ENCODE measurements around the gene VGF.

The VGF gene

DNA sequence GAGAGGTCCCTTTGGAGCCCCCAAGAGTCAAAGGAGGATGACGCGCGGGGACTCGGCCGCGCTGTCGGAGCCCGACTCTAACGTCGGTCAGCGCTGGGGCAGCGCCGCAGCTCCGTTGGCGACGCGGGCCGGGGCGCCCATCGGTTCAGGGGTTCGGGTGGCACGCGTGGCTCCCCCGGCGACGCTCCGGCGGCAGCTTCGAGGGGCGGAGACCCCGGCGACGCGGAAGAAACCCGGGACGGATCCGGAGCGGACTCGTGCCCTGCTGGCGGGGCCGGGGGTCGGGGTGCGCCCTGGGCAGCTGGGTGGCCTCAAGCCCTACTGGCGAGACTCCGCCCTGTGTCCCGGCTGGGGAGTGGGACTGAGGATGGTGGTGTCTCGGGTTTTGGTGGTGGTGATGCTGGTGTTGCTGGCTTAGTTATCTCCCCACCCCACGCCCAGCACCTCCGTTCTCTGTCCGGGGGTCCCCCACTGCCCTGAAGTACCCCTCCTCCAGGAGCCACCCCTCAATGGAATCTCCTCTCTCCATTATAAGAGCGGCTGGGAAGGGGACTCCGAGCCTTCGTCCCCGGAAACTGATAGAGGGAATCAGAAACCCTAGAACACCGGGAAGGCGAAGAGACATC lies 14.9 kb upstream of the VGF start, which contains the start of gene NAT16:
Gene NAT16 (minus strand): TSS at position 164 of the 626 bp plus-strand sequence. CDS start 5,486 bp downstream, outside the sequence.
- no peak for DNase-seq

DNA sequence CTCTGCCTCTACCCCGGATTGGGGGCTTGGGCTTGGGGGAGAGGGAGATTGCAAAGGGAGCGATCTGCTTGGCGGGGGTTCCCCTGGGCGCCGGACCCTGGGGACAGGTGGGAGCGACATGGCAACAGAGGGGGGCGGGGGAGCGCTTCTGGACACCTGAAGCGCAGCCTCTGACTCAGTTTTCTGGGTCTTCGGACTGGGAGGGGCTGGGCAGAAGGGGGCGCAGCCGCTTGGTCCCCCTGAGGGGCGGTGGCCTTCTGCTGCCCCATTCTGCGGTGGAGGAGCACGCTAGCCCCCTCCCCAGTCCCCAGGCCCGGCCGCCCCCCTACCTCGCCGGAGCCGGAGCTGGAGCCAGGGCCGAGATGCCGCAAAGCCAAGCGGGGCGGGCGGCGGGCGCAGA lies 14.3 kb upstream of the VGF start:
- no peak for DNase-seq

DNA sequence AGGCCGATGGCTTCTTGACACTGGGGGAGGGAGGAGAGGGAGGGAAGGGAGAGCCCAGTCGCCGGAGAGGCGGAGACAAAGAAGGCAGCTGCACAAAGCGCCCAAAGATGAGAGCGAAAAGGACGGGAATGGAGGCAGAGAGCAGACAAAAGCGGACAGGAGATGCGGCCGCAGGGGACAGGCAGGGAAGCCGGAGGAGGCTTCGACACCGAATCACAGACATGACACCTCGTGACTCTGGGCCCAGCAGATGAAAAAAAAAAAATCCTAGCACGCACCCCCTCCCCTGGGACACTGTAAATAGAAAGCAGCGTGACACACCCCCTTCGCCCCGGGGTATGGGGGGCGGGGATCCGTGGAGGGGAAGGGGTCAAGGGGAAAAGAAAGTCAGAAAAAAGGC lies 13.7 kb upstream of the VGF start:
- peak; percentile 81 for DNase-seq

DNA sequence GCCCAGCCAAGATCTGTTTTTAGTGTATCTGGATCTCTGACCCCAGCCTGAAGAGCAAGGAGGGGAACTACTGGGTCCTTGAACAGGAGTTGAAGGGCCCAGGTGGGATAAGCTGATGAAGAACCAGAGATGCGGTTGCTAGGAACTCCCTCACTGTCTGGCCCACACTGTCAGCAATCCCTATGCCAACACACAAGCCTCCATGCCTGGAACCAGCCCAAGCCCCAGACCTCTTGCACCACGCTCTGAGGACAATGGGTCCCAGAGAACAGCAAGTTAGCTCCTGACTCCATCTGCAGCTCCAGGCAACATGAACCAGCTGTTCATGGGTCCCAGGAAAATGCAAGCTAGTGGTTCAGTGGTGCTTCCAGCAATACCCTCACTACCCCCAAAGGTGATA lies 12.3 kb upstream of the VGF start:
- DNase-seq = no peak

DNA sequence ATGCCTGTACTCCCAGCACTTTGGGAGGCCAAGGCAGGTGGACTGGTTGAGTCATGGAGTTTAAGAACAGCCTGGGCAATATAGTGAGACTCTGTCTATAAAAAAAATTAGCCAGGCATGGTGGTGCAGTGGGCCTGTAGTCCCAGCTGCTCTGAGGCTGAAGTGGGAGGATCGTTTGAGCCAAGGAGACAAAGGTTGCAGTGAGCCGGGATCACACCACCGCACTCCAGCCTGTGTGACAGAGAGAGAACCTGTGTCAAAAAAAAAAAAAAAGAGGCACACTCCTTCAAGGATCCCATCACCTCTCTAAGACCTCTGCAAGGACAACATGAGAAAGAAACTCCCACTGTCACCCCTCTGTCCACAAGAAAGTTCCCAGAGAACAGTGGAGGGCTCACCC lies 10.3 kb upstream of the VGF start:
- no peak for DNase-seq

DNA sequence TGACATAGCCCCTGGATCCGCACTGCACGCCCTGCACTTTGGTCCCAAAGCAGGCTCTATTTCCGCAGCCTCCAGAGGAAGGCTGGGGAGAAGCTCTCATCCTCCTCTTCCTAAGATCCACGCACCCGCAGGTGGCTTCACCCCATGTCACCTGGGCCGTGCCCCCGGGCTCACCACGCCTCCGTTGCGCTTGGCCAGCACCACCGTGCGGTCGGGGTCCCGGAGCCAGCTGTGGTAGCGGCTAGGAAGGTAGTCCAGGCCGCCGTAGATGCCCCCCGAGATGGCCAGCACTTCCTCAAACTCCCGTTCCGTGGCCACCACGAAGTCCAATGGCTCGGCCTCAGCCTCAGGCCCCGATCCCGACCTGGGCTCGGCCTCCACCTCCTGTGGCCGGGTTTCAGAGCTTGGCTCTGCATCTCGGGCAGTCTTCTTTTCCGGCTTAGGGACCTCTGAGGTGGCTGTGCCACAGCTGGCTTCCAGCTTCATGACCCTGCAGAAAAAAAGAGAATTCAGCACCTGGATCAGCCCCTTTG lies 9.0 kb upstream of the VGF start:
- no peak for DNase-seq

DNA sequence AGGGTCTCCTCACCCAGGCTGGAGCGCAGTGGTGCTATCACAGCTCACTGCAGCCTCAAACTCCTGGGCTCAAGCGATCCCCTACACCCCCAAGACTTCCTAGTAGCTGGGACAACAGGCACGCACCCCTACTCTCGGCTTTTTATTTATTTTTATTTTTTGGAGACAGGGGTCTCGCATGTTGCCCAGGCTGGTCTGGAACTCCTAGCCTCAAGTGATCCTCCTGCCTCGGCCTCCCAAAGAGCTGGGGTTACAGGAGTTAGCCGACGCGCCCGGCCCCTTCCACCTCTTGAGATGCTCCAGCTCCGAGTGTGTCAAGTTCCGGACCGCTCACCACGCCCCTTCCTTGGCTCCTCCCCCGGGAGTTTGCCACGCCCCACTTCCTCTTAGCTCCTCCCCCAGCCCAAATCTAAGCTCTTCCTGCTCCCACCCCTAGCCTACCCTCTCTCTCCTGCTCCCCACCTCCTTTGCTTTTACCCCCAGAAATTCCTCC lies 8.4 kb upstream of the VGF start:
- DNase-seq = peak; percentile 70

DNA sequence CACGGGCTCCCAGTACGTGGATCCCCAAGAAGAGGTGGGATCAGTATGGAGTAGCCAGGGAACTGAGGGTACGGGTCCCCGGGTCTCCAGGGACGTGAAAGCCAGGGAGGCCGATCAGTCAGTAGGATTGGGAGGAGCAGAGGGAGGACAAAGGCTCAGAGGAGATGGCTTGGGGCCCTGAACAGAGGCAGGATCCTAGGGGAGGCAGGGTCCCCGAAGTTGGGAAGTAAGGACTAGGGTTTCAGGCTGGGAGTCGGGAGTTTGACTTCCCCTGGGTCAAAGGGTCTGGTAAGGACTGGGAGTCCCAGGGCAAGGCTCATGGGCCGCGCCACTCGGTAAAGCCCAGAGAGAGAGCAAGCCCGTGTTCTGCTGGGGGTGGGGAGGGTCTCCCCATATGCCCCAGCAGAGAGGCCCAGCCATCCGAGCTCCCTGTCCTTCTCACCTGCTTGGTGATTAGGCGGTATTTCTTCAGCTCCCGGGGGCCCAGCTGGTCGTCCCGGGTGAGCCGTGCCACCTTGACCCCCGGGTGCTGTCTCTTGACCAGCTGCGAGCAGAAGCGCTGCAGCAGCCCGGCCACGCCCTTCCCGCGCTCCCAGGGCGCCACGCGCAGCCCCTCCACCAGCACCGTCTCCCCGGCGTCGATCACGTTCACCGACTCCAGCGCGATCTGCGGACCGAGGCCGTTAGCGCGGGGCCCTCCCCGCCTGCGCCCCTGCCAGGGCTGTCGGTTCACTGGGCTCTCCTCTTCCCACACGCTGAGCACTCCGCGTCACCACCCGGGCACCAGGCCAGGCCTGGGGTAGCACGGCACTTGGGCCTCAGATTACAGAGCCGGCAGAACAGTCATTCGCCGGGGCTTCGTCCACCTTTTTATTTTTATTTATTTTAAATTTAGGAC lies 7.7 kb upstream of the VGF start:
- peak; percentile 93 for DNase-seq

DNA sequence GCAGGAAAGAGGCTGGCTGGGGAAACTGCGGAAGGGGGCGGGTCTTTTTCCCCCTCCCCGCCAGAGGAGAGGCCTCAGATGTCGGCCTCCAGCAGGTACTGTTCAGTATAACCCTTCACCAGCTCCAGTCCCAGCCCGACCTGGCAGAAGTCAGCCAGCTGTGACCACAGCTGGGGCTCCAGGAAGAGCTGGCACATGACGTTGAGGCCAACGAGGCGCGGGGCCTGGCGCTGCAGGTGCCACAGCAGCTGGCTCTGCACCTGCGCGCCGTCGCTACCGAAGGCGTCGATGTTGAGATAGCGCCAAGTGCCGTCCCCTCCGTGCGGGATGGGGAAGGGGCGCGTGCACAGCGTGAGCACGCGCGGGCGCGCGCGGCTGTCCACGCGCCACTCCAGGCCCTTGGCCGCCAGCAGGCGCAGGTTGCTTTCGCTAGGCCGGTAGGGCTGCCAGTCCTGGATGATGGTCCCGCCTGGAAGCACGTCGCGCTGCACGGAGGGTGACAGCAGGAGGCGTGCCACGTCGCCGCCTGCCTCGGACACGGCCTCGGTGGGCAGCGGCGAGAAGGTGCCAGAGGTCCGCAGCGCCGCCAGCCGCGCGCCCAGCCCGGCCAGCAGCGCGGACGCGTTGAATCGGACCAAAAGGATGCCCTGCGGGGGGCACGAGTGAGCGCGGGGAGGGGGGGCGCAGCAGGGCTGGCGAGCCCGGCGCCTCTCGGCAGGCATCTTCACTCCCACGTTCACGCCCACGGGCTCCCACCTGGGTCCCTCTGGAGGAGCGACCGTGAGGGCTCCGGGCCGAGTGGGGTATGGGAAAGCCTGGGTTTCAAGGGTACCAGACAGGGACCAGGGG lies 6.9 kb upstream of the VGF start:
- DNase-seq = peak; percentile 95

DNA sequence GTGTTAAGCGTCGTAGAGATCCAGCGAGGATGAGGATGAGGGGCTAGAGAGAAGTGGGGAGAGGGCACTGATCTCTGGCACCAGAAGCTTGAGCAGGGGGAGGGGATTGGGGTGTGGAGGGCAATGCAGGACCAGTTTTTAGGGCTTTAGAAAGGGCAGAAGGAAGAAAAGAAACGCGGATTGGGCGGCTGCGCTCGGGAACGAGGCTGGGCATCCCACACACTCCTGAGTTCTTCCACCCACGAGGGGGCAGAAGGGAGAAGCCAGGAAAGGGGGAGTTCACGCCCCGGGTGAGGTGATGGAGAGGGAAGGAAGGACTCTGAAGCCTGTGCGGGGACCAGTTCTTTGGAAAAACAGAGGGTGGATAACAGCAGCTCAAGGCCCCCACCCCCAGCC lies 6.1 kb upstream of the VGF start:
- peak; percentile 64 for DNase-seq

DNA sequence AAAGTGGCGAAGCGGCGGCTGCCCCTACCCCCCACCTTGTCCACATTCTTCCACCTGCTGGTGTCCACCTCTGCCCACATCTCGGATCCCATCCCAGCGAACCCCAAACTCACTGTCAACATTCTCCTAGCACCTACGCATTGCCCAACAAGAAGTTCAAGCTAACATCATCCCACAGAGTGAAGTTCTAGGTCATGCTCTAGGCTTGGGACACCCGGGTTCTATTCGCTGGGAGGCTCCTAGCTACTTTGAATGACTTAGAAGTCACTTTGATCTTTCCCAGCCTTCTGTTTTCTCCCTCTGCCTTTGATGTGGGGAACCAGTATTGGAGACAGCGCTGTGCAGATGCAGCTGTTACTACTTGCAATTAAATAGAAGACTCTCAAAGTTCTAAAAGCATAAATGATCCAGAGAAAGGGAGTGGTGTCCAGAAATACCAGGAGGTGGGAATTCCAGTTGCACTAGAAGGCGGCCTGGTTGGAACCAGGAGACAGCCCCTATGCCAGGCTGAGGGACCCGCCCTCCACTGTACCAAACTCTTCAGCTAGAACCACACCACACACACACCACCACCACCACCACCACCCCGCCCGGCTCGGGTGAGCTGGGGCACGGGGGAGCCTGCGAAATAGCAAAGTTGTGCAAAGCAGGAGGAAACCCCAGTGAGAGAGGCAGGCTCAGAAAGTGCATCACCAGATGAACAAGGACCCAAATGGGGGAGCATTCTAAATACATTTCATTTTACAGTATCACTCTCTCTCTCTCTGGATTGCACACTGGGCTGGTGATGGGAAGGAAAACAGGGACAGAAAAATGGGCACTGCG lies 5.5 kb upstream of the VGF start:
- DNase-seq = no peak

DNA sequence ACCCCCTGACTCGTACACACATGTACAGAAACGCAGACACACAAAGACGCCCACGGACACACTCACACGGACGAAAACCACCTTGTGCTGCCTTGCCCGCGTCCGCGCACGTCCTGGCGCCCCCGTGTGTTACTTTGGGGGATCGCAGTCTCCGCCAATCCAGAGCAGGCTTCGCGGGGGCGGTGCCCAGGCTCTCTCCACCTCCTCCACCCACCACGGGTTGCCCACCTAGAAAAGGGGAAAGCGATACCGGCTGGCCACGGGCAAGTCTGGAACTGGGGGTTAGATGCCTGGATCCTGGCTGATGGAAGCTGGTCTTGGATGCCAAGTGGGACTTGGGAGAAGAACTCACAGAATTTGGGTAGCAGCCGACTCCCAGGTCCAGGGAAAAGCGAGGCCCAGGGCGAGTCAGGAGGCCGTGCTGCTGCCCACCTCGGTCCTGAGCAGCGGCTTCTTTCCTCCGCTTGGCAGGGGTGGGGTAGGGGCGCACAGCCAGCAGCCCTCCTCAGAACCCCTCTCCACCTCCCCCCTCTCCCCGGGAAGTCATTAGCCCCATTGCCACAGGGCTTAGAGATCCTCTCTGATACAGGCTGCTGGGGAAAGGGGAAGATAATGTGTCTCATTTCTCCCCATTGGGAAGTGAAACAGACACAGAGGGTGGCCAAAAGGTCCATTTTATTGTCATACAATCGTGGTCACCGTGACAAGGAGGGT lies 4.6 kb upstream of the VGF start:
- DNase-seq = peak; percentile 84

DNA sequence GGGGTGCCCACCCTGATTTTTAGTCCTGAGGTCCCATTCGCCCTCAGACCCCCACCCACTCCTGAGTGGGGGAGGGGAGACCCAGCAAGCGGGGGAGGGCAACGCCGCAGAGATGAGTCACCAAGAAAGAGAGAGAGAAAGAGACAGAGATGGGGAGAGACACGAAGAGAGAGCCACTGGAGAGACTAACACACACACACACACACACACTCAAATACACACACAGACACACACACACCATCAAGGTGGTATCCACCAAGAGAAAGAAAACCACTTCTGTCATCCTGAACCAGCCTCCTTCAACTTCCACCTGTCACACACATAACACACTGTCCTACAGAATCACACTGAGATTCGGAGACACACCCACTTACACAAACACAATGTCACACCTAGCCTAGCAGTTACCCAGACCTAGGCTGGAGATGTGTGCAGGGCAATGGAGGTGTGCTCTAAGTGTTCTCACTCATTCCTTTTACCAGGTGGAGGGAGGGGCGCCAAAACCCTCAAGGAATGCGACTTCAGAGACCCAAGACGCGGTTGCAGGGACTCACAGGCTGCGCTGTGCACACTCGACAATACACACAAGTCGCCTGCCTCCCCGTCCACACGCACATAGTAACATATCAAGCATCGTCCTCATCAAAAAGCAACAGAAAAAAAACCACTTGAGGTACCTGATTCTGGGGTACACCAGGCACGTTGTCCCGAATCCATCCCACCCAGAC lies 3.9 kb upstream of the VGF start:
- DNase-seq = peak; percentile 80

DNA sequence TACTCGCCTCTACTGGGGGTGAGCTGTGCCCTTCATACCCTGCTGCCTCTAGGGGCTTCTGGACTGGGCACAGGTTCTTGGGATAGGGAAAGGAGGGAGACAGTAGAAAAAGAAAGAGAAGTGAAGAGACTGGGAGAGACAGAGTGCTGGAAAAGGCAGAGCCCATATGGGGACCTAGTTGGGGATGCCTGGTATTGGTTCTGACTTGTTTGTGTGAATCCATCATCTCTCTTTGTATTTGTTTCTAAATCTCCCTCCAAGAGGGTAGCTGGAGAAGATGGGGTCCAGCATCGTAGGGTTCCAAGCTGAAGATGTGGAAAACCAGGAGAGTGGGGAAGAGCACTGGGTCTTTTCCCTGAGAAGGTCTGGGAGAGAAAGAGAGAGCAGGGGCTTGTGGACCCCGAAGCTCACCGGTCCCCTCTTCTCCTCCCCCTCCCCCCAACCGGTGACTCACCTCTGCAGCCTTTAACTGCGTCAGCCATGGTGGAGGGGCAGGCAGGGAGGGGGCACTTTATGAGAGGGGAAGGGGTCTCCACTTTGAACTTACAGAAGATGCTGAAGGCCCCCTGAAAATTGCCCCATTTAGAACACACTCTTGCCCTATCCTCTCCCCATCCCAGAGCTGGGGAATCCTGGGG lies 3.2 kb upstream of the VGF start:
- DNase-seq = no peak

DNA sequence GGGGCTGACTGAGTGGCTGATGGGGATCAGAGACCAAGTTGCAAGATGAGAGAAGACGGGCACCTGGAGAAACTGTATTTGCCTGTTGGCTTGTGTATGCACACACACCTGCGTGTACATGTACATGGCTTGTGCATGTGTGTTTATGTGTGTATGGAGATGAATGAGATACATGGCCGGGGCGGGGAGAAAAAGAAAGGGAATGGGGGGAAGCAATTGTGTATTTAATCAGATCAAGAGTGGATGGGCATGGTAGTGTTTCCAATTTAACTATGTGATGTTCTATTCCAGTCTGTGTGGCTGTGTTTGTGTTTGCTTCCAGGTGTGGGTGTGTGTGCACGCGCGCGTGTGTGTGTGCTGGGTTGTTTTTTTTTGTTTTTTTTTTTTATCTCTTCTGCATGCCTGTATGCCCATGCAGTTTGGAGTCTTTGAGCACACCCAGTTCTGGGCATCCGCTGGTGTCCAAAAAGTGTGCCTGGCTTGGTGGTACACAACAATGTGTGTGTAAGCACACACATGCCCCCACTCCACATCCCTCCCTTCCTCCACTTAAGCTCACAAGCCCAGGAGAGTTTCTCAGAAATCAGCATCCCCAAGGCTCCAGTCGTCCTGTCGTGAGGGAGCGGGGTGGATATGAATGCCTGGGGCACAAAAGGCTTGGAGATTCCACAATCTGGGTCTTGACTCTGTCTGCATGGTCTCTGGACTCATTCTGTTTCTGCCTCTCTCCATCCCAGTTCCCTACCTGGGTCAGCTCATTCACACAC lies 2.5 kb upstream of the VGF start:
- peak; percentile 49 for DNase-seq

DNA sequence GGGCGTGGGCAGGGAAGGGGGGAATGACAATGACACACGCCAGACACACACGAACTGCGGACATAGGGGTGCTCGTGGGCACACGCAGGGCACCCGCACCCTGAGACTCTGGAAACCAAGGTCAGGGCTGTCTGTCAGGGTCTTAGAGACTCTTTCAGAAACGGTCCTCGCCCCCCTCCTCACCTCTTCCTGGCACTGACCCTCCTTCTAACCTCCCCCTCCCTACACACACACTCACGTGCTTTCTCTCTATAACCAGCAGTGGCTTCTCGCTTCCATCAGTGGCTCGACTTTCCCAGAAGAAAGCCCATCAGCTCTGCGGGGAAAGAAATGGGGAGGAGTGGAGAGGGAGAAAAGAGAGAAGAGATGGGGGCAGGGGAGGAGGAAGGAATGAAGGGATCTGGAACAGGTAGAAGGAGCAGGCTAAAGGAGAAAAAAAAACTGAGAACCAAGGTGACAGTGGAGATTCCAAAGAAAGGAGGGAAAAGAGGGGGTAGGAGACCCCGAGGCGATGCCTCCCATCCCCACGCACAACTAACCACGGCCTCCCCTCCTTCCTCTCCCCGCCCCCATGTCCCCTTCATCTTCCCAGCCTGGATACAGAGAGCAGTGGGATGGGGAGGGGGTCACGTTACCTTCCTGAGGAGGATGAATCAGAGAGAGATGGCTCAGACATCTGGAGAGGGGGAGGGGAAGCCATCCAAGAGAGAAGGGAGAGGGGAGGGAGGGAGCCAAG lies 1.7 kb upstream of the VGF start:
- DNase-seq = peak; percentile 68

DNA sequence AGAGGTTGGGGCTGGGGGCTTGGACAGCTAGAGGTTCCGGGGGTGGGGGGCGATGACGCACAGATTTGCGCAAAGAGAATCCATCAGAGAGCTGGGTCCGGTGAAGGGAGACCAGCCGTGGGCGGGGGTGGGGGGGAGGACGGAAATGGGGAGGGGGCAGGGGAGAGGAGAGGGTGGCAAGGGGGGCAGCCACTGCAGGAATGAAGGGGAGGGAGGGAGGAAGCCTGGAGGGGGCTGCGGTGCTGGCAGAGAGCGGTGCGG lies 1.2 kb upstream of the VGF start:
- no peak for DNase-seq

DNA sequence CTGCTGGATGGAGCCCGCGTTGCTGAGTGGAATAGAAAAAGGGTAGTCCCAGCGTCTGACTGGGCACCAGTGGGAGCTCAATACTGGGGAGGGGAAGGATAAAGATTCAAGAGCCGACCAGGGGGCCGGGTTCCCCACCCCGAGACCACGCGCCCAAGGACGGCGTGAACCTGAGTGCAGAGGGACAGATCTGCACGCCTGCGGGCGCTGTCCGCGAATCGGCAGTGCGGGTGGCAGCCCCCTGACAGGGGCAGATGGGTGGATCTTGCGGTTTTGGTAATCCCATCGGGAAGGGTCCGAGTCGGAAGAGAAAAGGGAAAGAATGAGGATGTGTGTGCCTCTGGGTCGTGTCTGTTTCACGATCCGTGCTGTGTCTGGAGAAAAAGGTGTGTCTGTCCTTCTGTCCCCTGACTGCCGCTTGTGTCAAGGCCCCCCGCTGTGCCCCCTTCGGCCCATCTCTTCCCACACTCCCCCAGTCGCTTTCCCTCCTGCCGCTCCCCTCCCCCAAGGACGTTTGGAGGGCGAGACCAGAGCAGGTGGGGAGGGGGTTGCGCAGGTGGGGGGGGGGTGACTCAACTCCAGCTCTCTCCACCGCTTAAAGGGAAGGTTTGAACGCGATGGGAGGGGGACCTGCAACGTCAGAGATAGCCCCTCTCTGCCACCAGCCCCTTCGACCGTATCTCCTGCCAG lies 734 bp upstream of the VGF start:
- peak; percentile 62 for DNase-seq
